Neutrophil (primary cell): ENCODE data around the gene LCE1F.

Experiments
- H3K27ac ChIP-seq: fragments of 200-600 bp; sonication (generic); 2 replicates; pipeline ENCODE4 v1.5.1; 2016; ENCODE audit warnings: mild to moderate bottlenecking, moderate library complexity
- H3K27me3 ChIP-seq: fragments of 200-600 bp; sonication (generic); 2 replicates; pipeline ENCODE4 v1.6.0; 2016; ENCODE audit warnings: mild to moderate bottlenecking
- H3K36me3 ChIP-seq: fragments of 200-600 bp; sonication (generic); 2 replicates; pipeline ENCODE4 v1.5.1; 2017
- H3K4me1 ChIP-seq, 2 experiments: fragments of 200-600 bp in 1 of 2; sonication (generic) in 1 of 2; 1 replicate in 1 of 2; 2 replicates in 1 of 2; pipeline versions ENCODE4 v1.5.1 to v1.6.1; 2013 to 2016; ENCODE audit warnings: low read depth in 1 of 2, low read length in 1 of 2, mild to moderate bottlenecking in 1 of 2, moderate library complexity in 1 of 2; ENCODE audit not compliant: control insufficient read depth in 1 of 2, insufficient read depth in 1 of 2
- H3K4me3 ChIP-seq, 2 experiments: fragments of 200-600 bp in 1 of 2; sonication (generic) in 1 of 2; 1 replicate in 1 of 2; 2 replicates in 1 of 2; pipeline ENCODE4 v1.5.1; 2013 to 2016; ENCODE audit warnings: low read depth in 1 of 2, low read length in 1 of 2, mild to moderate bottlenecking in 1 of 2, moderate library complexity in 1 of 2
- H3K9me3 ChIP-seq: fragments of 200-600 bp; sonication (generic); 2 replicates; pipeline ENCODE4 v1.5.1; 2016
- CTCF ChIP-seq: fragments of 200-600 bp; sonication (generic); IDR thresholded peaks from 2 replicates; pipeline ENCODE4 v1.5.1; 2016; ENCODE audit warnings: antibody characterized with exemption

Gene LCE1F

GRCh38 chr1:152741656-152742055, 33.3 kb upstream of the LCE1F start:
- Histone ChIP-seq H3K9me3 (no peaks in the 10 kb centered on the region), H3K27me3 (peaks cover 37% of the 10 kb centered on the region), H3K27ac (no peak overlapping the region), H3K36me3 (no peaks in the 10 kb centered on the region), H3K4me3 (no peak overlapping the region), H3K4me1 (no peaks in the 10 kb centered on the region)
- no peak for TF ChIP-seq CTCF

- TF ChIP-seq CTCF: no peak
- no peak overlapping the region for H3K4me3 ChIP-seq
These were observed 31.4 kb upstream of the LCE1F start for GRCh38 chr1:152743371-152744145.

GRCh38 chr1:152745289-152745704, 29.6 kb upstream of the LCE1F start:
- no peaks in the 10 kb centered on the region for H3K4me1 ChIP-seq
- no peak for TF ChIP-seq CTCF
- H3K4me3 ChIP-seq: no peak overlapping the region
- H3K27ac ChIP-seq: no peak overlapping the region
- no peaks in the 10 kb centered on the region for H3K9me3 ChIP-seq
- no peaks in the 10 kb centered on the region for H3K36me3 ChIP-seq
- peaks cover 33% of the 10 kb centered on the region for H3K27me3 ChIP-seq

More at GRCh38 chr1:152743371-152744145, 31.4 kb upstream of the LCE1F start:
- Histone ChIP-seq H3K27ac (no peak overlapping the region), H3K4me1 (no peaks in the 10 kb centered on the region), H3K36me3 (no peaks in the 10 kb centered on the region), H3K9me3 (no peaks in the 10 kb centered on the region), H3K27me3 (peaks cover 30% of the 10 kb centered on the region)

- no peak for TF ChIP-seq CTCF
- H3K36me3 ChIP-seq: no peaks in the 10 kb centered on the region
- peaks cover 37% of the 10 kb centered on the region for H3K27me3 ChIP-seq
- no peak overlapping the region for H3K27ac ChIP-seq
- H3K9me3 ChIP-seq: no peaks in the 10 kb centered on the region
- no peaks in the 10 kb centered on the region for H3K4me1 ChIP-seq
- no peak overlapping the region for H3K4me3 ChIP-seq
These were observed 29.0 kb upstream of the LCE1F start for GRCh38 chr1:152745765-152746444.

- H3K27me3 ChIP-seq: peaks cover 48% of the 10 kb centered on the region
- no peak overlapping the region for H3K4me3 ChIP-seq
- TF ChIP-seq CTCF: no peak
- no peaks in the 10 kb centered on the region for H3K36me3 ChIP-seq
- no peak overlapping the region for H3K27ac ChIP-seq
- no peaks in the 10 kb centered on the region for H3K9me3 ChIP-seq
- H3K4me1 ChIP-seq: no peaks in the 10 kb centered on the region
These were observed 27.1 kb upstream of the LCE1F start for GRCh38 chr1:152747831-152748230.
